HepG2 (cell line): ENCODE results near the gene TMEM39A. TPM values are rescaled to one million over a fixed set of nuclear protein-coding genes. Genes with fewer than 3 reads are reported as not detected.
A peak's percentile ranks its signal among the peaks of the same experiment; 100 is the strongest.

Experiments used
- ATAC-seq: fragments of 200-7000 bp; cut with Tn5 transposase; 3 replicates; pipeline ENCODE4 v1.9.1; 2020; ENCODE audit warnings: mild to moderate bottlenecking, moderate library complexity
- BruUV-seq: library from RNA; stranded (reverse); fragments of 400-500 nt; replicated peaks from 2 replicates; lab custom pipeline; 2021; lab: Mats Ljungman, UMichigan
- CTCF ChIA-PET: fragments of 300-600 bp; formaldehyde crosslinking; extraction: SDS; loops from one replicate; lab custom pipeline; 2021; ENCODE audit warnings: low total read pairs, inconsistent platforms, low intra/inter-chr PET ratio; lab: Yijun Ruan, JAX
- POLR2A ChIA-PET: fragments of 350-600 bp; sonication (Branson Sonifier 250); formaldehyde crosslinking; loops from one replicate; lab custom pipeline; 2020; ENCODE audit warnings: antibody characterized with exemption, inconsistent platforms; lab: Yijun Ruan, JAX
- DNase-seq: peaks from one replicate; pipeline ENCODE4 v3.0.0-alpha.2; 2015; ENCODE audit warnings: low spot score
- FAIRE-seq: peaks from 3 replicates; lab custom pipeline; 2011; peaks lifted over from hg19 to GRCh38; lab: Jason Lieb, UNC
- H2AFZ ChIP-seq: one replicate; pipeline ENCODE4 v1.6.1; 2011; ENCODE audit warnings: low read length, inconsistent platforms
- H3K27ac ChIP-seq: fragments of 300-600 bp; 3 replicates; pipeline ENCODE4 v1.8.0; 2011; ENCODE audit warnings: mixed run types, mild to moderate bottlenecking, mixed read lengths, low read length, inconsistent platforms; ENCODE audit not compliant: insufficient read depth; ENCODE audit errors: extremely low read length
- H3K27me3 ChIP-seq, 2 experiments: fragments of 200-600 bp in 1 of 2; 2 replicates in 1 of 2; 3 replicates in 1 of 2; pipeline versions ENCODE4 v1.6.0 to v1.8.0; 2011; ENCODE audit warnings: low read length in 2 of 2, mild to moderate bottlenecking in 2 of 2, moderate library complexity in 2 of 2, inconsistent platforms in 1 of 2; ENCODE audit not compliant: insufficient read depth in 2 of 2, control insufficient read depth in 1 of 2
- H3K36me3 ChIP-seq, 2 experiments: fragments of 200-600 bp in 1 of 2; replicated peaks in 1 of 2; 2 replicates in 1 of 2; 3 replicates in 1 of 2; pipeline versions ENCODE4 v1.5.1 to v1.8.0; 2011; ENCODE audit warnings: low read length in 2 of 2, inconsistent platforms in 1 of 2; ENCODE audit not compliant: insufficient read depth in 2 of 2, control insufficient read depth in 1 of 2
- H3K4me1 ChIP-seq: 2 replicates; pipeline ENCODE4 v1.5.1; 2012; ENCODE audit warnings: low read length, inconsistent platforms; ENCODE audit not compliant: insufficient read depth
- H3K4me2 ChIP-seq: 2 replicates; pipeline ENCODE4 v1.6.0; 2011; ENCODE audit warnings: low read depth, low read length, inconsistent platforms
- H3K4me3 ChIP-seq, 3 experiments: fragments of 200-600 bp in 1 of 3; sonication (generic), shearing (Covaris generic) in 1 of 3; replicated peaks in 1 of 3; 2 replicates each; pipeline ENCODE4 v1.5.1; 2011 to 2016; ENCODE audit warnings: low read length in 3 of 3, inconsistent platforms in 2 of 3, low read depth in 2 of 3, mild to moderate bottlenecking in 2 of 3, control low read depth in 1 of 3, mixed read lengths in 1 of 3; ENCODE audit not compliant: insufficient read depth in 1 of 3
- H3K79me2 ChIP-seq: one replicate; pipeline ENCODE4 v1.6.1; 2011; ENCODE audit warnings: low read length, inconsistent platforms; ENCODE audit not compliant: insufficient read depth
- H3K9ac ChIP-seq: 2 replicates; pipeline ENCODE4 v1.6.0; 2011; ENCODE audit warnings: mild to moderate bottlenecking, low read depth, low read length, inconsistent platforms; ENCODE audit not compliant: insufficient read depth
- H3K9me3 ChIP-seq: 2 replicates; pipeline ENCODE4 v1.5.1; 2012; ENCODE audit warnings: mild to moderate bottlenecking, low read length
- H4K20me1 ChIP-seq: 2 replicates; pipeline ENCODE4 v1.6.0; 2011; ENCODE audit warnings: inconsistent platforms, mild to moderate bottlenecking, low read length, moderate library complexity; ENCODE audit not compliant: insufficient read depth
- AHR ChIP-seq: IDR thresholded peaks from 2 replicates; pipeline ENCODE4 v1.6.1; 2018; ENCODE audit warnings: missing genetic modification reagents, missing compliant biosample characterization
- KAT2B ChIP-seq: fragments of 150-350 bp; IDR thresholded peaks from 2 replicates; pipeline ENCODE4 v1.6.1; 2014; ENCODE audit warnings: low read depth, low read length, borderline replicate concordance
- PRPF4 ChIP-seq: fragments of 200-400 bp; formaldehyde crosslinking; IDR thresholded peaks from 2 replicates; pipeline ENCODE4 v1.6.1; 2016; ENCODE audit warnings: low read length, low read depth; ENCODE audit not compliant: poor library complexity, severe bottlenecking
- RBM22 ChIP-seq: fragments of 200-400 bp; formaldehyde crosslinking; optimal IDR thresholded peaks from 2 replicates; pipeline ENCODE3; 2017; ENCODE audit warnings: mild to moderate bottlenecking, low read length, moderate library complexity
- SNAPC2 ChIP-seq: sonication (generic); formaldehyde crosslinking; IDR thresholded peaks from 2 replicates; pipeline ENCODE4 v1.8.1; 2022; ENCODE audit warnings: mild to moderate bottlenecking, missing genetic modification reagents
- ZBTB7B ChIP-seq: sonication (generic); formaldehyde crosslinking; IDR thresholded peaks from 2 replicates; pipeline ENCODE4 v1.4.0; 2020; ENCODE audit warnings: missing genetic modification reagents
- ZNF101 ChIP-seq: sonication (generic); formaldehyde crosslinking; IDR thresholded peaks from 2 replicates; pipeline ENCODE4 v1.4.0; 2020; ENCODE audit warnings: mild to moderate bottlenecking, low read depth, missing genetic modification reagents, borderline replicate concordance
- ZNF256 ChIP-seq: sonication (generic); formaldehyde crosslinking; conservative IDR thresholded peaks from 2 replicates; pipeline ENCODE4 v1.4.0; 2020; ENCODE audit warnings: missing genetic modification reagents
- ZNF263 ChIP-seq: sonication (generic); formaldehyde crosslinking; IDR thresholded peaks from 2 replicates; pipeline ENCODE4 v1.4.0; 2020; ENCODE audit warnings: missing genetic modification reagents
- ZNF343 ChIP-seq: sonication (generic); formaldehyde crosslinking; IDR thresholded peaks from 2 replicates; pipeline ENCODE4 v1.4.0; 2020; ENCODE audit warnings: mild to moderate bottlenecking, missing genetic modification reagents
- ZNF562 ChIP-seq: sonication (generic); formaldehyde crosslinking; IDR thresholded peaks from 2 replicates; pipeline ENCODE4 v1.8.0; 2022; ENCODE audit warnings: missing genetic modification reagents, borderline replicate concordance
- ZNF879 ChIP-seq: sonication (generic); formaldehyde crosslinking; IDR thresholded peaks from 2 replicates; pipeline ENCODE4 v1.8.1; 2023; ENCODE audit warnings: missing genetic modification reagents
- WGBS: methylation state at CpG from one replicate; pipeline ENCODE4 v1.1.6; 2017; ENCODE audit warnings: low lambda C conversion rate; 5-methylcytosine and 5-hydroxymethylcytosine counted together
- in situ Hi-C: cut with HindIII; loops from 2 replicates; pipeline ENCODE4 v1.10.0; 2017; ENCODE audit warnings: low pct_unique_long_range_greater_than_20kb; ENCODE audit not compliant: extremely low pct_ligation_motif_present
- intact Hi-C: fragments of 100-400 bp; cut with micrococcal nuclease; formaldehyde crosslinking; loops from one replicate; pipeline ENCODE4 v1.10.0; 2022; ENCODE audit not compliant: unreplicated experiment
- polyA plus RNA-seq, 8 experiments: library from polyadenylated mRNA; depleted of rRNA in 3 of 8; stranded (reverse) in 7 of 8; unstranded in 1 of 8; fragments of >200 nt; fragmentation: Illumina TruSeq in 4 of 8; extraction: Trizol in 4 of 8; gene quantifications; 2 replicates each; pipeline versions ENCODE4 v1.2.1 to v1.2.3, GENCODE V29; 2011 to 2016; ENCODE audit warnings: low read depth in 4 of 8, missing spikeins in 1 of 8, mixed read lengths in 1 of 8; ENCODE audit not compliant: insufficient read depth in 1 of 8
- total RNA-seq, 5 experiments: library from RNA; depleted of rRNA; stranded (reverse); fragments of >200 nt; fragmentation: Illumina TruSeq; extraction: Trizol; gene quantifications; 2 replicates each; pipeline ENCODE4 v1.2.3, GENCODE V29; 2016; ENCODE audit warnings: low read depth in 1 of 5
- TF ChIP-seq, protein P1 (sequence below): sonication (generic); formaldehyde crosslinking; conservative IDR thresholded peaks from 2 replicates; pipeline ENCODE4 v1.8.0; 2022; ENCODE audit warnings: mild to moderate bottlenecking, moderate library complexity, missing genetic modification reagents
- TF ChIP-seq, protein P2 (sequence below): sonication (generic); formaldehyde crosslinking; IDR thresholded peaks from 2 replicates; pipeline ENCODE4 v1.5.0; 2020; ENCODE audit warnings: mild to moderate bottlenecking, missing genetic modification reagents, moderate library complexity
- TF ChIP-seq, protein P3 (sequence below): sonication (generic); formaldehyde crosslinking; IDR thresholded peaks from 2 replicates; pipeline ENCODE4 v1.4.0; 2020; ENCODE audit warnings: missing genetic modification reagents

The TMEM39A gene
- total and polyA plus RNA-seq, 2 of the 13 experiments (the other 11 are each of a cell fraction or from before 2014, with no cell fraction given), result 55.8 to 64.9 TPM

DNA sequence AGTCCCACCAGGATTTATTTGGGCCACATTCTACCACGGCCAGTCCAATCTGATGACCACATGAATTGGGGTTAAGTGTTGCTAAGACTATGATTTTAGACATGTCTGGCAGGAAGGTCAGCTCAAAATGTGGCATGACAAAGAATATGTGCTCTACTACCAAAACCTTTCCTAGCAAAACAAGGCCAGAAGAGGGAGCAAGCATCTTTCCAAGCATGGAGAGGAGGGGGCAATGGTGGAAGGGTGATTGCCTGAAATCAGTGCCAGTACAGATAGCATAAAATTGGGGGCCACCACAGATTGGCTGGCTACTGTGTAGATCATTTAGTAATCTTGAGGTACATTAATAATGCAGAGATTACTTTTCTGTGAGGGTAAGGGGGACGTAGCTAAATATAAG, 43.2 kb downstream of the TMEM39A start:
- no peak for FAIRE-seq
- WGBS, result 33% methylated on average over 2 of the region's 2 CpGs
- DNase-seq, result no peak
- TF ChIP-seq, protein P1, sequence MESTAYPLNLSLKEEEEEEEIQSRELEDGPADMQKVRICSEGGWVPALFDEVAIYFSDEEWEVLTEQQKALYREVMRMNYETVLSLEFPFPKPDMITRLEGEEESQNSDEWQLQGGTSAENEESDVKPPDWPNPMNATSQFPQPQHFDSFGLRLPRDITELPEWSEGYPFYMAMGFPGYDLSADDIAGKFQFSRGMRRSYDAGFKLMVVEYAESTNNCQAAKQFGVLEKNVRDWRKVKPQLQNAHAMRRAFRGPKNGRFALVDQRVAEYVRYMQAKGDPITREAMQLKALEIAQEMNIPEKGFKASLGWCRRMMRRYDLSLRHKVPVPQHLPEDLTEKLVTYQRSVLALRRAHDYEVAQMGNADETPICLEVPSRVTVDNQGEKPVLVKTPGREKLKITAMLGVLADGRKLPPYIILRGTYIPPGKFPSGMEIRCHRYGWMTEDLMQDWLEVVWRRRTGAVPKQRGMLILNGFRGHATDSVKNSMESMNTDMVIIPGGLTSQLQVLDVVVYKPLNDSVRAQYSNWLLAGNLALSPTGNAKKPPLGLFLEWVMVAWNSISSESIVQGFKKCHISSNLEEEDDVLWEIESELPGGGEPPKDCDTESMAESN (CRISPR knock-in tag), result no peak
- TF ChIP-seq, protein P2, sequence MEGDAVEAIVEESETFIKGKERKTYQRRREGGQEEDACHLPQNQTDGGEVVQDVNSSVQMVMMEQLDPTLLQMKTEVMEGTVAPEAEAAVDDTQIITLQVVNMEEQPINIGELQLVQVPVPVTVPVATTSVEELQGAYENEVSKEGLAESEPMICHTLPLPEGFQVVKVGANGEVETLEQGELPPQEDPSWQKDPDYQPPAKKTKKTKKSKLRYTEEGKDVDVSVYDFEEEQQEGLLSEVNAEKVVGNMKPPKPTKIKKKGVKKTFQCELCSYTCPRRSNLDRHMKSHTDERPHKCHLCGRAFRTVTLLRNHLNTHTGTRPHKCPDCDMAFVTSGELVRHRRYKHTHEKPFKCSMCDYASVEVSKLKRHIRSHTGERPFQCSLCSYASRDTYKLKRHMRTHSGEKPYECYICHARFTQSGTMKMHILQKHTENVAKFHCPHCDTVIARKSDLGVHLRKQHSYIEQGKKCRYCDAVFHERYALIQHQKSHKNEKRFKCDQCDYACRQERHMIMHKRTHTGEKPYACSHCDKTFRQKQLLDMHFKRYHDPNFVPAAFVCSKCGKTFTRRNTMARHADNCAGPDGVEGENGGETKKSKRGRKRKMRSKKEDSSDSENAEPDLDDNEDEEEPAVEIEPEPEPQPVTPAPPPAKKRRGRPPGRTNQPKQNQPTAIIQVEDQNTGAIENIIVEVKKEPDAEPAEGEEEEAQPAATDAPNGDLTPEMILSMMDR (CRISPR knock-in tag), result peak; percentile 24; the same call in 1 of the 2 replicates
- POLR2A ChIA-PET, result no interaction called here
- intact Hi-C loops (no loop called here), in situ Hi-C loops (loop anchor here (25.0 kb wide), 1 partner anchor 267 kb away; the partner anchor contains the start of gene COX17)
- no peak overlapping the region for H3K27ac ChIP-seq
- peaks cover under 1% of the 10 kb centered on the region; the same call in 1 of the 2 replicates for H3K9me3 ChIP-seq
- no TSS peak for BruUV-seq
- no peak overlapping the region for H3K4me3 ChIP-seq
- no peak for ATAC-seq
- no peak overlapping the region for H3K9ac ChIP-seq
- no peaks in the 10 kb centered on the region for H3K36me3 ChIP-seq
- peaks cover 9% of the 10 kb centered on the region for H3K4me1 ChIP-seq
- no peak overlapping the region for H3K4me2 ChIP-seq
- no peaks in the 10 kb centered on the region for H3K79me2 ChIP-seq
- no peaks in the 10 kb centered on the region for H3K27me3 ChIP-seq
- CTCF ChIA-PET, result interaction anchor here (1.9 kb wide), 1 partner anchor 261 kb away, joined by 6 read pairs; no protein-coding TSS in a partner anchor
- no peaks in the 10 kb centered on the region for H4K20me1 ChIP-seq
- no peak overlapping the region for H2AFZ ChIP-seq

DNA sequence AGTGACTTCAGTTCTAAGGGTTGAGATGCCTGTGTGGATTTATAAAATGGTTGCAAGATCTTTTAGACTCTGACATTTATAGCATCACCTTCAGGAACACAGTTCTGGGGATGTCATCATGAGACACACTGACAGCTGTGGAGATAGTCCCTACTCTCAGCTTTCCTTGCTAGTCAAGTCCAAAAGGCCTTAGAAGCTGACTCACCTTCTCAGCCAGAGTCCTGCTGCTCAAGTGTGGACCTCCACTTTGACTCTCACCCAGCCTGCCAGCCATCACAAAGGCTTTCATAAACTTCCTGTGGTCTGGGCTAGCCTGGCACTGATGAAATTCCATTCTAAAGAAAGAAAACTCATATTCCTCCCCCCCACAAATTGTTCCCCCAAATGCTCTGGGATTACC, 44.8 kb downstream of the TMEM39A start:
- POLR2A ChIA-PET, result no interaction called here
- in situ Hi-C loops, result loop anchor here (25.0 kb wide), 1 partner anchor 269 kb away; the partner anchor contains the start of gene COX17
- Histone ChIP-seq H3K27ac (no peak overlapping the region), H3K36me3 (no peaks in the 10 kb centered on the region), H3K4me2 (no peak overlapping the region), H2AFZ (no peak overlapping the region), H4K20me1 (no peaks in the 10 kb centered on the region), H3K79me2 (no peaks in the 10 kb centered on the region), H3K27me3 (no peaks in the 10 kb centered on the region), H3K9me3 (no peaks in the 10 kb centered on the region), H3K4me3 (no peak overlapping the region), H3K9ac (no peak overlapping the region), H3K4me1 (peaks cover 9% of the 10 kb centered on the region)
- CTCF ChIA-PET, result no interaction called here
- BruUV-seq, result no TSS peak
- ATAC-seq (no peak), FAIRE-seq (no peak), DNase-seq (no peak)
- intact Hi-C loops, result no loop called here
- TF ChIP-seq ZBTB7B (no peak), SNAPC2 (CRISPR knock-in tag) (no peak), ZNF101 (CRISPR knock-in tag) (no peak), ZNF879 (CRISPR knock-in tag) (no peak), KAT2B (no peak), ZNF562 (no peak), ZNF256 (CRISPR knock-in tag) (no peak), RBM22 (no peak), ZNF343 (CRISPR knock-in tag) (no peak), ZNF263 (CRISPR knock-in tag) (no peak), AHR (CRISPR knock-in tag) (no peak), PRPF4 (no peak)
- TF ChIP-seq, protein P3, sequence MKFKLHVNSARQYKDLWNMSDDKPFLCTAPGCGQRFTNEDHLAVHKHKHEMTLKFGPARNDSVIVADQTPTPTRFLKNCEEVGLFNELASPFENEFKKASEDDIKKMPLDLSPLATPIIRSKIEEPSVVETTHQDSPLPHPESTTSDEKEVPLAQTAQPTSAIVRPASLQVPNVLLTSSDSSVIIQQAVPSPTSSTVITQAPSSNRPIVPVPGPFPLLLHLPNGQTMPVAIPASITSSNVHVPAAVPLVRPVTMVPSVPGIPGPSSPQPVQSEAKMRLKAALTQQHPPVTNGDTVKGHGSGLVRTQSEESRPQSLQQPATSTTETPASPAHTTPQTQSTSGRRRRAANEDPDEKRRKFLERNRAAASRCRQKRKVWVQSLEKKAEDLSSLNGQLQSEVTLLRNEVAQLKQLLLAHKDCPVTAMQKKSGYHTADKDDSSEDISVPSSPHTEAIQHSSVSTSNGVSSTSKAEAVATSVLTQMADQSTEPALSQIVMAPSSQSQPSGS (CRISPR knock-in tag), result no peak
